HFFc6 (cell line): Measurements from ENCODE around the gene ASTN2. TPM values are rescaled to one million over a fixed set of nuclear protein-coding genes. Genes with fewer than 3 reads are reported as not detected.

Source experiments
- DNase-seq: peaks from one replicate; pipeline ENCODE4 v3.0.0-alpha.2; 2018
- H3K27ac Mint-ChIP-seq: 2 replicates; pipeline ENCODE4 v1.8.0; 2020; ENCODE audit warnings: mild to moderate bottlenecking, mixed read lengths
- H3K27me3 Mint-ChIP-seq: 2 replicates; pipeline ENCODE4 v1.8.0; 2021; ENCODE audit warnings: mild to moderate bottlenecking, moderate library complexity, mixed read lengths; ENCODE audit not compliant: insufficient read depth
- H3K36me3 Mint-ChIP-seq: 2 replicates; pipeline ENCODE4 v1.8.0; 2021; ENCODE audit warnings: low read depth, mixed read lengths
- H3K4me1 Mint-ChIP-seq: 2 replicates; pipeline ENCODE4 v1.8.0; 2020; ENCODE audit warnings: low read depth, mixed read lengths
- H3K4me3 Mint-ChIP-seq: 2 replicates; pipeline ENCODE4 v1.8.0; 2020; ENCODE audit warnings: mild to moderate bottlenecking, moderate library complexity, mixed read lengths
- H3K9me3 Mint-ChIP-seq: 2 replicates; pipeline ENCODE4 v1.8.0; 2020; ENCODE audit warnings: mild to moderate bottlenecking, mixed read lengths
- total RNA-seq, 6 experiments: library from RNA; stranded (reverse); fragmentation: NEBNext Ultra II Directional; extraction: Animal tissue kit (Norgen Biotek cat#: 25700); gene quantifications; 2 replicates in 1 of 6; 3 replicates in 5 of 6; pipeline ENCODE4 v1.2.3, GENCODE V29; 2021
- TF ChIP-seq, protein P1 (sequence below): fragments of 200-600 bp; sonication (generic); IDR thresholded peaks from 2 replicates; pipeline ENCODE4 v1.5.0; 2021; ENCODE audit warnings: antibody characterized with exemption, mild to moderate bottlenecking

ASTN2 gene
- total RNA-seq, 6 experiments from 2014 or later: 7.3 to 9.7 (median 8.3) TPM

DNA sequence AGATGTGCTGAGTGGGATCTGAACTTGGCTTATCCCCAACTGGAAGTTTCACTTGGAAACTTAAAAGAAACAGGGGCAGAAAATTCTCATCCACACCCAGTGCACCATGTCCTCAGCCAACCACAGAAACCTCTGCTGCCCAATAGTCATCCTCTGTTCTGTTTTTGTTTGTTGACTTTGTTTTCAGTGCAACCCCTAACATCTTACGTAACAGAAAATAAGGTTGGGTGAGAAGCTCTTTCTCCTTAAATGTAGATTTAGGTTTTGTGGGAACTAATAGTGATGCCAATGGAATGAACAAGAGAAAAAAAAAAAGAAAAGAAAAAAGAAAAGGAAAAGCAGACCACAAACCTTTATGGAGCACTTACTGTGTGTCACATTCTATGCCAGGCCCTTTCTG is 998.4 kb downstream of the ASTN2 start:
- no peaks in the 10 kb centered on the region; the same call in 1 of the 2 replicates for H3K27me3 Mint-ChIP-seq
- peaks cover 5% of the 10 kb centered on the region; the same call in 1 of the 2 replicates for H3K36me3 Mint-ChIP-seq
- H3K9me3 Mint-ChIP-seq: no peaks in the 10 kb centered on the region
- DNase-seq: no peak
- H3K4me3 Mint-ChIP-seq: no peak overlapping the region
- TF ChIP-seq, protein P1, sequence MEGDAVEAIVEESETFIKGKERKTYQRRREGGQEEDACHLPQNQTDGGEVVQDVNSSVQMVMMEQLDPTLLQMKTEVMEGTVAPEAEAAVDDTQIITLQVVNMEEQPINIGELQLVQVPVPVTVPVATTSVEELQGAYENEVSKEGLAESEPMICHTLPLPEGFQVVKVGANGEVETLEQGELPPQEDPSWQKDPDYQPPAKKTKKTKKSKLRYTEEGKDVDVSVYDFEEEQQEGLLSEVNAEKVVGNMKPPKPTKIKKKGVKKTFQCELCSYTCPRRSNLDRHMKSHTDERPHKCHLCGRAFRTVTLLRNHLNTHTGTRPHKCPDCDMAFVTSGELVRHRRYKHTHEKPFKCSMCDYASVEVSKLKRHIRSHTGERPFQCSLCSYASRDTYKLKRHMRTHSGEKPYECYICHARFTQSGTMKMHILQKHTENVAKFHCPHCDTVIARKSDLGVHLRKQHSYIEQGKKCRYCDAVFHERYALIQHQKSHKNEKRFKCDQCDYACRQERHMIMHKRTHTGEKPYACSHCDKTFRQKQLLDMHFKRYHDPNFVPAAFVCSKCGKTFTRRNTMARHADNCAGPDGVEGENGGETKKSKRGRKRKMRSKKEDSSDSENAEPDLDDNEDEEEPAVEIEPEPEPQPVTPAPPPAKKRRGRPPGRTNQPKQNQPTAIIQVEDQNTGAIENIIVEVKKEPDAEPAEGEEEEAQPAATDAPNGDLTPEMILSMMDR: no peak
- H3K27ac Mint-ChIP-seq: no peak overlapping the region
- H3K4me1 Mint-ChIP-seq: peaks cover 26% of the 10 kb centered on the region

GRCh38 chr9:116414374-116414773 is 1000.5 kb downstream of the ASTN2 start:
- H3K9me3 Mint-ChIP-seq: no peaks in the 10 kb centered on the region
- H3K4me3 Mint-ChIP-seq: no peak overlapping the region
- peaks cover 15% of the 10 kb centered on the region for H3K4me1 Mint-ChIP-seq

GRCh38 chr9:116411506-116411905 is 1003.4 kb downstream of the ASTN2 start:
- no peak for DNase-seq
- Mint-ChIP-seq H3K9me3 (no peaks in the 10 kb centered on the region), H3K4me1 (no peaks in the 10 kb centered on the region; the same call in 1 of the 2 replicates), H3K27ac (no peak overlapping the region), H3K4me3 (no peak overlapping the region), H3K36me3 (no peaks in the 10 kb centered on the region), H3K27me3 (no peaks in the 10 kb centered on the region; the same call in 1 of the 2 replicates)
- TF ChIP-seq, protein P1: no peak

More at GRCh38 chr9:116414374-116414773, 1000.5 kb downstream of the ASTN2 start:
- no peaks in the 10 kb centered on the region; the same call in 1 of the 2 replicates for H3K27me3 Mint-ChIP-seq
- H3K36me3 Mint-ChIP-seq: no peaks in the 10 kb centered on the region
- DNase-seq: no peak
- TF ChIP-seq, protein P1: no peak
- no peak overlapping the region for H3K27ac Mint-ChIP-seq

DNA sequence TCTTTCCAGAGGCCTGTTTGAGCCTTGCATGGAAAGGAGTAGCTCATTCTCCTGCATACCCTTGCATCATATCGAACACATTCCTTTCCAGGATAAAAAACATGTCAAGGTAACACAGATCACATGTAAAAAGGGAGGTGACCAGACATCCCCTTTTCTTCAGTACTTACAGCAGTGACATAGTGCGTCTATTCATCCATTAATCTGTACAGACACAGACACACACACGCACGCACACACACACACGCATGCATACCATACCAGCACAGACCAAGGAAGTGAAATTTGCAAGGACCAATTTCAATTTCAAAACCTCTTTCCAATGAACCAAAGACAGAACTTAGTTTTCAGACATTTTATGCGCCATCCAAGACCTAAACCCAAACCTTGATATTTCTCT is 1005.2 kb downstream of the ASTN2 start:
- H3K27me3 Mint-ChIP-seq: no peaks in the 10 kb centered on the region; the same call in 1 of the 2 replicates
- no peaks in the 10 kb centered on the region for H3K4me1 Mint-ChIP-seq

DNA sequence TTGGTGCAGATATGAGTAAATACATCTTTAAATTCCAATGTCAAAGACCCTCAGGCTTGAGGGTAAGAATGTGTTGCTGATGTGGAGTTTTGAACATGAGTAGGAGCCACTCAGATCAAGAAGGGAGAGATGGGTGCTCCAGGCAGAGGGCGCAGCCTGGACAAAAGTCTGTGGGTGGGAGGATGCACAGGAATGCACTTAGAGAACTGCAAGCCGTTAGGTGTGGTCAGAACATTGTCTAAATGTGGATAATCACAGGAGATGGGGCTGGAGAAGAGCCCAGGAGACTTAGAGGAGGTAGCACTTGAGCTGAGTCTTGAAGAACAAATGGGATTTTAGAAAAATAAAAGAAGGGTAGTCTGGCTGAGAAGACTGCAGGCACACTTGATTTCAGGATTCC is 1005.7 kb downstream of the ASTN2 start:
- no peaks in the 10 kb centered on the region for H3K36me3 Mint-ChIP-seq
- TF ChIP-seq, protein P1: no peak
- H3K4me3 Mint-ChIP-seq: no peak overlapping the region
- H3K9me3 Mint-ChIP-seq: no peaks in the 10 kb centered on the region
- DNase-seq: no peak
- no peak overlapping the region for H3K27ac Mint-ChIP-seq
- H3K4me1 Mint-ChIP-seq: no peaks in the 10 kb centered on the region
- no peaks in the 10 kb centered on the region for H3K27me3 Mint-ChIP-seq

More for the DNA sequence above, 1005.2 kb downstream of the ASTN2 start:
- Mint-ChIP-seq H3K4me3 (no peak overlapping the region), H3K27ac (no peak overlapping the region), H3K9me3 (no peaks in the 10 kb centered on the region), H3K36me3 (no peaks in the 10 kb centered on the region)
- TF ChIP-seq, protein P1: no peak
- DNase-seq: no peak

DNA sequence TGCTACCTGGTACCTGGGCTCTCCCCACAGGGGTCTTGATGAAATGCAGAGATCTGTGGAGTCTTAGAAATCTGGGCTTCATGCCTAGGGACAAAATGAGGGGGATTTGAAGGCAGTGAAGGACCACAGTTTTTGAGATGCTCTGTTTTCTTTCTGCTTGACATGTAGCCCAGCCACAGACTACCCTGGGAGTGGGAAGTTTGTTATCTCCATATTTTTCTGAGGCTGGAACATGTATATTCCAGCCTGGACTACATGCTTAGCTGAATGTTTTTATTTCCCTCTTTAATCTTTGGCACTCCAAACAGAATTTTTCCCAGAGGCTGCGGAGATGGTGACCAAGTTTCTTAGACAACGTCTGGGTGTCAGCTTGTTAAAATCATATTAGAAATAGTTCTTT is 1008.4 kb downstream of the ASTN2 start:
- Mint-ChIP-seq H3K9me3 (no peaks in the 10 kb centered on the region), H3K27me3 (no peaks in the 10 kb centered on the region), H3K4me3 (no peak overlapping the region), H3K4me1 (no peaks in the 10 kb centered on the region), H3K27ac (no peak overlapping the region), H3K36me3 (no peaks in the 10 kb centered on the region)
- DNase-seq: no peak
- TF ChIP-seq, protein P1: no peak
